ENCODE measurements around the gene DPM3.

DNA sequence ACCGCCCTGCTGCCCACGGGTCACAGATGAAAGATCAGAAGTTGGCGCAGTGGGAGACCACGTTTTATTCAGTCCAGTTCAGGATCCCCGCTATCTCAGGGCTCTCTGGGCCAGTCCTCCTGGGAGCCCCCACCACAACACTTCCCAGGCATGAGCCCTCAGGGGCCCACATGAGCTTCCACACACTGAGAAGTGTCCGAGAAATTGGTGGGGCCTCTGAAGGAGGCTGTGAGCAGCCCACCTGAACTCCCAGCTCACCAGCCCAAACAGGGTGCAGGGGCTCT lies 45.4 kb upstream of the DPM3 start:
- TF ChIP-seq CTCF (IDR thresholded peaks at IDR 0.05; ENCODE audit: low read depth, low read length, poor library complexity, severe bottlenecking) = no peak
- no peak for TF ChIP-seq EZH2phosphoT487 (IDR thresholded peaks at IDR 0.05; ENCODE audit: borderline replicate concordance, low read length)

Measured in DOHH2 (cell line).